Measurements from ENCODE around the gene VASP.
"Not testable (repeated sequence)": the region's sequence is repeated elsewhere in the genome, so short reads cannot be mapped to it uniquely, and the experiment has no call there.

Gene VASP

GRCh38 chr19:45499196-45500180, 7.8 kb upstream of the VASP start:
- DNase-seq: no peak

DNA sequence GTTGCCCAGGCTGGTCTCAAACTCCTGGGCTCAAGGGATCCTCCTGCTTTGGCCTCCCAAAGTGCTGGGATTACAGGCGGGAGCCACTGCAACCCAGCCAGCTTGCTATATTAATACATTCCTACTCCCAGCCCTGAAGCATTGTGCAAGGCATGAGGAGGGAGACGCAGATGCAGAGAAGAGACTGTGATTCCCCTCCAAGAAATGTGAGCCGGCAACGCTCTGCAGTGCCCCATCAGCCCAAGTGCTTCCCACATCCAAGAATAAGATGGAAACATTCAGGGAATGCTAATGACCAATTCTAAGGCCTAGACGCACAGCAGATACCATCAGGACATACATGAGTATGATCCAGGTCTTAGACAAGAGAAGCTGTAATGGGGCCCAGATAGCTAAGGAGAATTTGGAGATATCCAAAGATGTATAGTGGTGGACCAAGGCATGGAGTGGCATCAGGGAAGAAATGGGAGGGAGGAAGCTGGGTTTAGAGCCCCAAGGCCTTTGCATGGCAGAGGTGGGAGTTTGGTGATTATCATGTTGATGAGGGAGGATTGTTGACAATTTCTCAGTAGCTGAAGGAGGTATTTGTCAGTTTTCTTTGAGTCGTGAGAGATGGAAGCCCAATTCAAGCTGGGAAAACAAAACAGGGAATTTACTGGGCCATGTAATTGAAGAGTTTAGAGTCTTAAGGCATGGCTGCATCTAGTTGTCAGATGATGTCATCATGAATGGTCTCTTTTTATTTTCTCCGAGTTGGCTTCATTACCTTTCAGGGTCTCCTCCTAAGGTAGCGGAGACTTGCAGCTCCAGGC, 6.2 kb upstream of the VASP start:
- no peak for DNase-seq

- no peak for DNase-seq
Observed at GRCh38 chr19:45501730-45502014, 5.6 kb upstream of the VASP start.

GRCh38 chr19:45502111-45502510, 5.2 kb upstream of the VASP start:
- DNase-seq: no peak

GRCh38 chr19:45503909-45504308, 3.4 kb upstream of the VASP start:
- no peak for DNase-seq

- DNase-seq: no peak
Observed at GRCh38 chr19:45505151-45505995, 1.9 kb upstream of the VASP start.

DNA sequence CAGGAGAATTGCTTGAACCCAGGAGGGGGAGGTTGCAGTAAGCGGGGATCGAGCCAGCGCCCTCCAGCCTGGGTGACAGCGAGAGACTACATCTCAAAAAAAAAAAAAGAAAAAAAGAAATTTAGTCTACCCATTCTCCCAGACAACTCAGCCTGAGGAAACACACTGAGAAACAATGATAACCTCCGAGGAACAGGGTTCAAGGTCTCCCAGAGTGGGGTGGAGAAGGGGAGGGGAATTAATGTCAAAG, 1.4 kb upstream of the VASP start:
- DNase-seq: no peak

GRCh38 chr19:45506246-45506988, 862 bp upstream of the VASP start:
- DNase-seq: peak; percentile 85

DNA sequence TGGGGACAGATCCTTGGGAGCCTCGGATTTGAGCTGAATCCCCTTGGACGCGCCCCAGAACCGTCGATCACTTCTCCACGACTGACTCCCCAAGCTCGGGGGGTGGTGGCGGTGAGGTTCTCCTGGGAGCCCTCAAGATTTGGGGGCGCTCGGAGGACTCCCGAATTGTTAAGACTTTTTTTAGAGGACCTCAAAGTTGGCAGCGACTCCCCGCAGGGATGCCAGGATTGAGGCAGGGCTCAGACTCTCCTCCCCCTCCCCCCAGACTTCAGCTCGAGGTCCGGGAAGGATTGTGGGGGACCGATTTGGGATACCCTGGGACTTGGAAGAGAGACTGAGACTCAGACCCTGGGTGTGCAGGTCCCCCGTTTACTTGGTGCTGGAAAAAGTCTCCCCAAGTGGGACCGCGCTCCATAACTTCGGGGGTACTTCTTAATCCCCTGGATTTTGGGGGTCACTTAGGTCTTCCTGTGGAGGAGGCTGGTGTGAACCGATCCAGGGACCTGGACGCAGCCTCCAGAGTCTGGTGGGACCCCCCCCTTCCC, 665 bp downstream of the VASP start:
- DNase-seq: no peak

- DNase-seq: no peak
Observed at GRCh38 chr19:45508417-45508860, 1.2 kb downstream of the VASP start.

- no peak for DNase-seq
Observed at GRCh38 chr19:45508861-45509691, 1.8 kb downstream of the VASP start.

DNA sequence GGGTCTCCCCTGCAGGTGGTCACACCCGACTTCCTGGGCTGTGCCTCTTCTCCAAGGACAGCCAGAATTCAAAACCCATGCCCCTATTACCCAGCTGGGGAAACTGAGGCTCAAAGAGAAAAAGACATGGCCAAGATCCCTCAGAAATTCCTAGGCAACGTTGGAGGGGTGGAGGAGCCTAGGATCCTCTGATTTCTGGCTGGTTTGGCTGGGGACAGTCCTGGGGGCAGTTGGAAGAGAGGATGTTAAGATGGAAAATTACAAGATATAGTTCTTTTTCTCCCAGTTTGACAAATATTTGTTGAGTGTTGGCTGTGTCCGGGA, 2.4 kb downstream of the VASP start:
- no peak for DNase-seq

DNA sequence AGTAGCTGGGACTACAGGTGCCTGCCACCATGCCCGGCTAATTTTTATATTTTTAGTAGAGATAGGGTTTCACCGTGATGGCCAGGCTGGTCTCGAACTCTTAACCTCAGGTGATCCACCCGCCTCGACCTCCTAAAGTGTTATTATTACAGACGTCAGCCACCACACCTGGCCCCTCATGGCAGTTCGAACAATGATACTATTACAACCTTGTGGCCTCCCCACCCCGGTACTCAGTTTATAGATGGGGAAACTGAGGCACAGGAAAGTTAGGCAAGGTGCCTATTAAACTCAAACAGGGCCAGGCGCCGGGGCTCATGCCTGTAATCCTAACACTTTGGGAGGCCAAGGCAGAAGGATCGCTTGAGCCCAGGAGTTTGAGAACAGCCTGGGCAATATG, 3.1 kb downstream of the VASP start:
- DNase-seq: not testable (repeated sequence)

- no peak for DNase-seq
Observed at GRCh38 chr19:45511074-45511473, 3.8 kb downstream of the VASP start.

- DNase-seq: no peak
Observed at GRCh38 chr19:45512881-45513483, 5.7 kb downstream of the VASP start.

- DNase-seq: no peak
Observed at GRCh38 chr19:45514376-45515051, 7.2 kb downstream of the VASP start.

DNA sequence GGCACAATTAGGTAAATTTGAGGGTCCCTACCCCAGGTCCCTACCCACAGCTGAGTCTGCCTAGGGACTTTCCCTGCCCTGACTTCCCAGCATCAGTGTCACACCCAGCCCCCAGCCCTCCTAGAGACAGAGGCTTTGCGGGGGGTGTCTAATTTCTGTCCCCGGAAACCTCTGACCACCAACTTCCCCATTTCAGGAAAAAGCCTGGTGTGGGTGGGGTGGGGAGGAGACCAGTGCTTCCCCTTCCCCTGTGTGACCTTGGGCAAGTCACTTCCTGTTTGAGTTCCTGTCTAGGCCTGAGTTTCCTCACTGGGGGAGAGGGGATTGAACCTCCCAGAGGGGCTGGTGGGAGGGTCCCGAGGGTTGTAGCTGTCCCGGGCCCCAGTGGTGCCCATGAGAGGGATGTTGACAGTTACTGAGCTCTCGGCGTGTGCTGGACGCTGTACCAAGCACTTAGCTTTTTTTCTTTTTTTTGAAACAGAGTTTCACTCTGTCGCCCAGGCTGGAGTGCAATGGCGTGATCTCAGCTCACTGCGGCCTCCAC, 7.9 kb downstream of the VASP start:
- DNase-seq: no peak

- no peak for DNase-seq
Observed at GRCh38 chr19:45515807-45516401, 8.6 kb downstream of the VASP start.

DNA sequence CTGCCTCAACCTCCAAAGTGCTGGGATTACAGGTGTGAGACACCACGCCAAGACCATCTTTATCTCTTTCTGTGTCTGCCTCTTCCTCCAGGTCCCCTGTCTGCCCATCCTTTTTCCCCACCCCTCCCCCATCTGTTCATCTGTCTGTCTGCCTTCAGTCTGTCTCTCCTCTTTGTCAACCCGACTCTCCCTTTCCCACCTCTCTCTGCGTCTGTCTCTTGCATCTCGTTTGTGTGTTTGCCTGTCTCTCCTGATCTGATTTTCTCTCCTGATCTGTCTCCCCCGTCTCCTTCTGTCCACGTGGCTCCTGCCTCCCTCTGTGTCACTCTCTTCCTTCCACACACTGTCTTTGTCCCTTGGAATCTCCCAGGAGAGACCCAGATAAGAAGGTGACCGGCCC, 10.0 kb downstream of the VASP start:
- DNase-seq: no peak
